ENCODE data around the gene ETV6. TPM values are rescaled to one million over a fixed set of nuclear protein-coding genes. Genes with fewer than 3 reads are reported as not detected.

Gene ETV6
- total RNA-seq, 1 experiment from 2014 or later, result 1.9 TPM

DNA sequence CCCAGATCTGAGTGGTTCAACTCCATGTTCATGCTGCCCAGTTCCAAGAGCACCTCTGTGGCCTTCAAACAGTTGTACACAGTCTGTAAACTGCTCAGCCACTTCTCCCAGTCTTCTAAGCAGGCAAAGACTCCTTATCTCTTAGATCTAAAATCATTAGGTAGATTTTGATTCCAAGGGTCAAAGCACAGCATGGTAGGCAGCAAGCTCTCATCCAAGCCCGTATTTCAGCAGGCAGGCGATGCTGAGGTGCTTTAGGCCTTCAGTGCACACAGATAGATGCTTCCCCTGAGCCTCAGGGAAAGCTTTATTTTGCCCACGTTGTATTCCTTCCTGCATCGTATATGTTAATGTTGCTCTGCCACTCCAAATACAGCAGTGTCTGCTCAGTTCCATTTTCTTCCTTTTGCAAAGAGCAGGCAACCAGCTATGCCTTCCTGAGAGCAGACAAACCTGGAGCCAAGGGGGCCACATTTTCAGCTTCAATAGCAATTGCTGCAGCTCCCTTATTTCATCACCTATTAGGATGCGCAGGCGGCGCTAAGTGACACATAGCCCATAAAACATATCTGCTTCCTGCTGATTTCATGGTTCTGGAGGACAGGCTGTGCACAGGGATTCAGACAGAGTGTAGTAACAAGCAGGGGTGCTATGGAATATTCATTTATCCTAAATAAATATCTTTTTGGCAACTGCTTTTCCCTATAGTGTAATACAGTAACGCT lies 67.5 kb downstream of the ETV6 start:
- DNase-seq (ENCODE audit: low spot score), result peak; percentile 26

DNA sequence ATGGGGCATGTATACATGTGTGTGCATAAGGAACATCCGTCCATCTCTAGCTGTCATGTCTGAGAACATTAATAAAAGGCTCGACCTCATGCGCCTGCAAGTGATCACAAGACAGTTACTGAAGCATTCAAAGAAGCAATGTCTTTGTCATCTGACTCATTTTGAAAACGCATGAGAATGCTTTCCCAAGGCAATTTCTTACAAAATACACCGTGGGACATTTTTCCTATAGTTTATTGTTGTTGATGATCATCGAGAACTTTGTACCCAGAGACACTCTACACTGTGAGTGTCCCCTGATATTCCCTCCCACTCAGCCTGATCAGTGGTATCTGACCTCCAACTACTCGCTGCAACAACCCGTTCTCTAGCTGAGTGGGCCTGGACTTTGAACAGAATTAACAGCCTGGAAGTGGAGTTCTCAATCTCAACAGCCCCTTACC lies 68.1 kb downstream of the ETV6 start:
- no peak for DNase-seq (ENCODE audit: low spot score)

DNA sequence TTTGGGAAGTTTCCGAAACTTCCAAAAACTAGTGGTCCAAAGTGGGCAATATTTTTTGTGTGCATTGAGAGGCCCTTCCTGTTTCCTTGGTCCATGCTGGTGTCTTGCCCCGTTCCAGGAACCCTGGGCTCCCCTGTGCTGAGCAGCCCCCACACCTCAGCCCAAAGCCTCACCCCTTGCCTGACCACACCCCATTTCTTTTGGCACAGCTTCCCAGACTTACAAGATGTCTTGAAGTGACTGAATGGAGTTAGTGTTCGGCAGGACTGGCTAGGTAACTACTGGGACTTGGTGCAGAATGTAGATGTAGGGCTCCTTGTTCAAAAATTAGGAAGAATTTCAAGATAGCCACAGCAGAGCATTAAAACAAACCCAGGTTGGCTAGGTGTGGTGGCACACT lies 68.6 kb downstream of the ETV6 start:
- DNase-seq (ENCODE audit: low spot score), result no peak

DNA sequence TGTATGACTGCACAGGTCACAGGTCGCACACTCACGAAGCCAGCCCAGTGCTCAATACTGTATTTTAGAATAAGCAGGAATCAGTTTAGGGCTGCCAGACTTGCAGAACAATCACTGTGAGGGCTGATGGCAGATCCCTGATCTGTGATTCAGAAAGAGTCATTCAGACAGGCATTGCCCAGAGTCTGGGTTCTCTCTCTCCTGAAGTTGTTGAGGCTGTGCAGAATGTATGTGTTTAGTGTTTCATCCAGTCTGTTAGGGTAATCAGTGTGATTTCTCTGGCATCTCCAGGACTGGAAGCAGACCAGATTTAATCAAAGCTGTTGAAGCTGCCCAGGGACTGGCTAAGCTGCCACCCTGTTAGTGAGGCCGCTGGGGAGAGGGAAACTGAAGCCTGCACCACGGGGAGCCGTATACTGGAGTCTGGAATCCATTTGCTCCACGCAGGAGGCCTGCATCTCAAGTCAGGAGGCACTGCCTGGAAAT lies 69.3 kb downstream of the ETV6 start:
- DNase-seq (ENCODE audit: low spot score), result peak; percentile 23

DNA sequence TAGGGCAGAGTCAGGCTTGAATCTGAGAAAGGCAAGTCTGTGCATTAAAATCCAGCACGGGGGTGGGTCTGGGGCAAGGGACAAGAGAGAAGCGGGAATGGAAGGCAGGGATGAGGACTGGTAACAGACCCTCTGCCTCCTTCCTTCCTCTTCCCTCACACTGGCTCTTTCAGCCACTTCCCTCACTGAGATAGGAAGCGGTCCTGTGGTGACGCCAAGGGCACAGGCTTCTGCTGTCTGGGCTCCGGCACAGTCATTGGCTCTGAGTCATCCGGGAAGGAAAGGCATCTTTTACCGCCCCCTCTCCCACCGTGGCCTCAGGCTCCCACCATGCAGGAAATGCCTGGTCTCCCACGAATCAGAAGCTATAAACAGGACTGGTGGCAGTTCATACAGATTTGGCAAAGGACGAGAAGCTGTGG lies 70.2 kb downstream of the ETV6 start:
- DNase-seq (ENCODE audit: low spot score), result peak; percentile 85

DNA sequence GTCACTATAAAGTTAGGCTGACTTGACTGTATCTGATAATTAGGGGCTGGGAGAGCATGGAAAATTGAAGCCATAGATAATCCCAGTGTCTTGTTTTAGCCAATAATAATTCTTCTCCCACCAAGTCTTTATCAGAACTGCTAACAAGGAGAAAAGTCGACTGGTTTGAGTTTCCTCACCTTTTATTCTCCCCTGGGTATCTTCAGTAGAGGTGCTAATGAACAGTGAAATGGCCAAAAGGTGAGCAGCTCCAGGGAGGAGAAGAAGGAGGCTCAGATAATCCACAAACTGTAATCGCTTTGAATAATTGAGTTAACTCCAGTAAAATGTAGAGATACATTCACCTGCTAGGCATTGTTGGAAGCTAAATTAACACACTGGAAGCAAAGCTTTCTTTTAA lies 72.6 kb downstream of the ETV6 start:
- no peak for DNase-seq (ENCODE audit: low spot score)

DNA sequence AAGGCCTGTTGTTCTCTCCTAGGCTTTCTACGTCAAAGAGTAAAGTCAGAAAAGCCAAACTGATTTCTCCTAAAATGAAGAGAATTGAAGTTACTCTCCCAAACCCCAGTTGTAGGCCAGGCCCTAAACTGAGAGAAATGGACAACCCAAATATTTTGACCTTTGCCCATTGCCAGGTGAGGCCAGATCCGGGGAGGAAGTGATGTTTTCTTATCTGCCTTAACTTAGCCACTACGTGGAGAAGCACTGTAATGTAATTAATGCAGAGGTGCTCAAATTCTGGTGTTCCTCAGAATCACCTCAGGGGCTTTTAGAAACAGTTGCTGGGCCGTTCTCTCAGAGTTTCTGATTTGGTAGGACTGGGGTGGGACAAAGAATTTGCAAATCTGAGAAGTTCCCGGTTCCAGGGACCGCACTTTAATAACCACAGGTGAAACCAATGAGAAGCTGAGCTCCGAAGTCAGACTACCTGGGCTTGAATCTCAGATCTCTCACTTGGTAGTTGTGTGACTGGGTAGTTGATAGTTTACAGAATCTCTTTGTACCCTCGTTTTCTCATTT lies 73.2 kb downstream of the ETV6 start:
- DNase-seq (ENCODE audit: low spot score), result no peak

DNA sequence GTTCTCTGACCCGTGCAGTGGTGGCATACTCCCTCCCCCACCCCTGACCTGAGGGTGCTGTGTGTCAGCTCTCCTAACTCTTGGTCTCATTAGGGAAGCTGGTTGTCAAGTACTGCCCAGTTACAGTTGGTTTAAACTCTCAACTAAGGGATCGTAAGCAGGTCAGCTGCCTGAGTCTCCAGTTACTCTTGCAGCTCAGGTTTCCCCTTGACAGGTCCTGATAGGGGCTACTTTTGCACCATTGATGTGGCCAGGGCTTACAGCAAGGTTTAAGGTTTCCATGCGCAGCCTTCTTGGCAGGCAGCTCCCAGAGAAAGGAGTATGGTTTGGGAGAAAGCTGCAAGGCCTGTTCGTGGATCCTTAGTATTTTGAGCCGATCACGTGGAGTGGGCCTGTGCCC lies 74.5 kb downstream of the ETV6 start:
- no peak for DNase-seq (ENCODE audit: low spot score)

DNA sequence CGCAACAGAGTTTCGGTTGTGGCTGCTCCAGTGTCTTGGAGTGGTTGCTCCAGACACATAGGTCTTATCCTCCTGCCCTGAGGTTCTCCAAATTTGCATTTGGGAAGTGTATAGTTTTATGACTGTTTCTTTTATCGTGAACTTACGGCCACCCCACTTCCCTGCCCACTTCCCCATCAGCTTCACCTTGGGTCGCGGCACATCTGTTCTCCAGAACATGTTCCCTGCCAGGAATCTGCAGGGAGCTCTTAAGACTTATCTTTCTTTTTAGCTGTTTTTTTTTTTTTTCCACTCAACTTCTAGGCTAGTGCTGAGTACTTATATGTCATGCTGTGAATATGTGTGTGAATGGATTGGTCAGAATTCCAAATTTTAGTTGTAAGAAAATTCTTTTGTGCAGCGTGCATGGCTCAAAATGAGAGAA lies 75.4 kb downstream of the ETV6 start:
- no peak for DNase-seq (ENCODE audit: low spot score)

DNA sequence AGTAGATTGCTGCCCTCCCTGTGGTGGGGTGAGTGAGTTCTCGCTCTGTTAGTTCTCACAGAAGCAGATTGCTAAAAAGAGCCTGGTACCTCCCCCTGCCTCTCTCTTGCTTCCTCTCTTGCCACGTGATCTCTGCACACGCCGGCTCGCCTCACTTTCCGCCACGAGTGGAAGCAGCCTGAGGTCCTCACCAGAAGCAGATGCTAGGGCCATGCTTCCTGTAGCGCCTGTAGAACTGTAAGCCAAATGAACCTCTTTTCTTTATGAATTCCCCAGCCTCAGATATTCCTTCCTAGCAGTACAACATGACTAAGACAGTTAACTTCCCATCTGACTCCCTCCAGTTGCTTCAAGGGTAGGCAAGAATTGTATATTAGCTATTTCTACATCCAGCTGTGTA lies 76.2 kb downstream of the ETV6 start:
- no peak for DNase-seq (ENCODE audit: low spot score)

DNA sequence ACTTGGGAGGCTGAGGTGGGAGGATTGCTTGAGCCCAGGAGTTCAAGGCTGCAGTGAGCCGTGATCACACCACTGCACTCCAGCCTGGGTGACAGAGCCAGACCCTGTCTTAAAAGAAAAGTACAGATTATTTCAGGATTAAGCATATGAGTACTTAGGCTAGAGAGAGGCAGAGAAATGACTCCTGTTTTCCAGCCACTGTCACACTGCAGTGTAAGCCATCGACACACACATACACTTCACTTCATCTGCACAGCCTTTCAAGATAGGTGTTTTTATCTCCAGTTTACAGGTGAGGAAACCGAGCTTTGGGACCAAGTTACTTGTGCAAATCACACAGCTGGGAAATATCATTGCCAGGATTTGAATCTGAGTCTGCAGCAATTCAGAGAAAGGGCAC lies 77.2 kb downstream of the ETV6 start:
- DNase-seq (ENCODE audit: low spot score), result no peak

DNA sequence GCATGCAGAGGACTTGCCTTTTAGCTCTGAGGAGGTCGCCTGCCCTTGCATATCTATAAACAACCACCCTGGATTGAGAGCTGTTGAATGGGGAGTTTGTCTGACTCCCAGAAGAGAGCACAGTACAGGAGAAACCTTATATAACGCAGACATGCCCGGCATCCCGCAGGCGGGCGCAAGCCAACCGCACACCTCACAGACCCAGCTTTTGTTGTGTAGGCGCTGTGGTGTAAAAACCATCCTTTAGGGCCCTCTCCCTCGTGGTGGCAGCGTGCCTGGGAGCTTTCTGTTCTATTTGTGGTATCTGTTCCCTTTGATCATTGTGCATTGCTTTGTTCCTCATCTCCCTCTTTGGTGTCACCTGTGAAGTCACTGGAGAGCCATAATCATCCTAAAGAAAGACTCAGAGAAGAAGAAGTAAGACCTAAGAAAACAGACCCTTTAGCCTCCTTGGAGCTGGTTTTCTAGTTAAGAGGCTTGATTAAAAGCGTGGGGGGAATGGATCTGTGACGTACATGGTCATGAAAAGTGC lies 77.7 kb downstream of the ETV6 start:
- DNase-seq (ENCODE audit: low spot score), result no peak

GRCh38 chr12:11728154-11728755 lies 78.8 kb downstream of the ETV6 start:
- no peak for DNase-seq (ENCODE audit: low spot score)

DNA sequence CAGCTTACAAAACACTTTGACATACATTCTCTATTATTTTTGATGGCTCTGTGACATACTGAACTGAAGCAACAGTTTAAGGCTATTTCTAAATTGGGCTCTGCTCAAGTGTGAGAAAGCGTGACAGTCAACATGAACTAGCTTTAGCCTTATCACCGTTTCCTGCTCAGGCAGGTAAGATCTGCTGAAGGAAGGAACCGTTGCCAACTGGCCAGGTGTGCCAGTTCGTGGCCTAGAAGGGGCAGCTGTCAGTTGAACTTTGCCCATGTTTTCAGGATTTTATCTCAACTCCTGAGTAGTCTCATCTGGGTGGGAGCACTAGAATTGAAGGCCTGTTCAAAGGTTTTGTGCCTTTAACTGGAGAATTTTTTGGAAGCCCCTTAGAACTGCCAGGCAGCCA lies 79.5 kb downstream of the ETV6 start:
- no peak for DNase-seq (ENCODE audit: low spot score)

DNA sequence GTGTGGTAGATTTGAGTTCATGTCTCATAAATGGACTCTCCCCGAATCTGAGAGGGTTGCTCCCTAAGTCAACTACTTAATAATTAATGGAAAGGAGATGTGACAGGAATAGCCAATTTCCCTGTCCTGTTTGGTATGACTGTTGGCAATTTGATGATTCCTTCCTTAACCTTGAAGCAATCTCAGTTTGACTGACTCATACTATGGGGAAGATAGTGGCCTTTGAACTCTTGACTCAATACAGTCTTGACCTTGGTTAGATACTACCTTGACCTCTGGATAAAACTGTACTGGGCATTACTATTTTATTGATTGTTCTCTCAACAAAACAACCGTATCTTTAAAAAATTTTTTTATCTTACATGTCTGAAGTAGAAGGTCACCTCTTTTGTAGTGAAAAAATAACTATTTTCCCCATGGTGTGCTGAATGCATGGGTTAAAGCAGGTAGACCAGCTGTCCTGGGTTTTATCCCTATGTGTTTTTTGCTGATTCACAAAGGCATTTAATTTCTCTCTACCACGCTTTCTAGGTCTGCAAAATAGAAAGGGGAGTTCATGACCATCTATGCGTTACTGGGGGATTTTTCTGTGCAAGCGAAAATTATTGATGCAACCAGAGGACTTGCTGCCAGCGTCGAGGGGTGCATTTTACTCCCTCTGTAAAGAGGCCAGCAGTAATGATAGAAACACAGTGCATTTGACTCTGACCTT lies 80.1 kb downstream of the ETV6 start:
- DNase-seq (ENCODE audit: low spot score), result no peak

- DNase-seq (ENCODE audit: low spot score), result no peak
These were observed 81.0 kb downstream of the ETV6 start for GRCh38 chr12:11730299-11731041.

GRCh38 chr12:11731042-11731357 lies 81.5 kb downstream of the ETV6 start:
- no peak for DNase-seq (ENCODE audit: low spot score)

DNA sequence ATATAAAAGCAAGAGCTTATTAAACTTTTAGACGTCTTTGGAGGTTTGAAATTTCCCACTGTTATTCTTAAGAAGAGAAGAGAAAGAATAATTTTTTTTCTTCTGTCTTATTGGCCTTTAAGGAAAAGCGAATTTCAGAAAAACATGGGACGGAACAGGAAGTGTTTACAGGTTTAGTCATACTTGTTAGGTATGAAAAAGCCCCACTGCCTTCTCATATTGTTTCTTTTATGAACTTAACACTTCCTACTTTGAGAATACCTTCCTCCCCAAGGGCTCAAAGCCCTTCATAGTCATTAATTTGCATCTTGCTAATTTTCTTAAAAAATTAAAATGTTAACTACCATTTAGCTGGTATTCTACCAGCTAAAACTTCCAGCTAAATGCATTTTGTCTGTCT lies 82.0 kb downstream of the ETV6 start:
- DNase-seq (ENCODE audit: low spot score), result peak; percentile 36

- DNase-seq (ENCODE audit: low spot score), result no peak
These were observed 82.5 kb downstream of the ETV6 start for GRCh38 chr12:11732023-11732422.

DNA sequence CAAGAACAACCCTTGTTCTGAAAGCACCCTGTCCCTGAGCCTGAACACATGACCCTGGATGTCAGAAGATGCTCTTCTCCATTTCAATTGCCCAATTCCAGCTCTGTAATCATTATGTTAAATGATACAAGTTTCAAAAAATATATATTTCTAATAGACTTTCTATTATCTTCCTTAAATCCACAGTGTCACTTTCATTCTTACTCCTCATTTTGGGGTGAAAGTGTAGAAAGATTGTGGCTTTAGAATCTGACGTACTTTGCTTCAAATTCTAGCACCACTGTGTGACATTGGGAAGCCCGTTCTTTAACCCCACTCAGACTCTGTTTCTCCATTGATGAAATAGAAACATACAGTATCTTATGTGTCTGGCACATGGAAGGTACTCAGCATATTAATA lies 83.2 kb downstream of the ETV6 start:
- DNase-seq (ENCODE audit: low spot score), result no peak

DNA sequence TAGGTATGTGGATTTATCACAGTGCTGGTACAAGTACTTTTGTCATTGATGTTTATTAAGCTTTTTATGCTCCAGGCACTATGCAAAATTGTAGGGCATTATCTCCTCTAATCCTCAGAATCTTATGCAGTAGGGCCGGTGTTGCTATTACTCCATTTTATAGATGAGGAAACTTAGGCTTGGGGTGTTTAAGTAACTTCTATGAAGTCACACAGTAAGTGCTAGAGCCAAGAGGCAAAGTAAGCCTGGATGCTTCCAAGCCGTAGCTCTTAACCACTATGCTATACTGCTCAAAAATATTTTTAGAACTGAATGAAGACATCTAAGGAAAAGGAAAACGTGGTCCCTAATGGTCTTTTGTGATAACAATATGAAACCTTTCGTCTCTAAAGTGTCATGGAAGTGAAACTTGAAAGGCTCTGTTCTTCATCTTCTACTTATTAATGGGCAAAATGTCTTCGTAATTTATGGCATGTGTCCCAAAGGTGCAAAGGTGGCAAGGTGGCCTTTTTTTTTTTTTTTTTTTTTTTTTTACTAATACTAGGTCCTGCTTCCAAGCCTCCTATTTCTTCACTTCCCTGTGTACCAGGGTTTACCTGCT lies 85.2 kb downstream of the ETV6 start:
- no peak for DNase-seq (ENCODE audit: low spot score)

Data from A172 (cell line).